T-helper 2 cell (primary cell): ENCODE data around the gene BEND3.
"Not testable (repeated sequence)": the region's sequence is repeated elsewhere in the genome, so short reads cannot be mapped to it uniquely, and the experiment has no call there.

Source experiments
- DNase-seq, 5 experiments: peaks; one replicate each; pipeline versions ENCODE4 v3.0.0 to v3.0.0-alpha.2; 2012 to 2022

The BEND3 gene

DNA sequence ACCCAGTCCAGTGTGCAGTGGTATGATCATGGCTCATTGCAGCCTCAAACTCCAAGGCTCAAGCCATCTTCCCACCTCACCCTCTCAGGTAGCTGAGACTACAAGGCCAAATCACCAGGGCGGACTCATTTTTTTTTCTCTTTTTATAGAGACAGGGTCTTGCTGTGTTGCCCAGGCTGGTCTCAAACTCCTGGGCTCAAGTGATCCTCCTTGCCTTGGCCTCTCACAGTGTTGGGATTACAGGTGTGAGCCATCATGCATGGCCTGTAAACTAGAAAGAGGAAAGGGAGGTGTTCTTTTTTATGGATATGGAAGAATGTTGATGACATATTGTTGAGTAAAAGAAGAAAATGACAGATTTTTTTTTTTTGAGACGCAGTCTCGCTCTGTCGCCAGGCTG, 5.1 kb upstream of the BEND3 start:
- no peak for DNase-seq

DNA sequence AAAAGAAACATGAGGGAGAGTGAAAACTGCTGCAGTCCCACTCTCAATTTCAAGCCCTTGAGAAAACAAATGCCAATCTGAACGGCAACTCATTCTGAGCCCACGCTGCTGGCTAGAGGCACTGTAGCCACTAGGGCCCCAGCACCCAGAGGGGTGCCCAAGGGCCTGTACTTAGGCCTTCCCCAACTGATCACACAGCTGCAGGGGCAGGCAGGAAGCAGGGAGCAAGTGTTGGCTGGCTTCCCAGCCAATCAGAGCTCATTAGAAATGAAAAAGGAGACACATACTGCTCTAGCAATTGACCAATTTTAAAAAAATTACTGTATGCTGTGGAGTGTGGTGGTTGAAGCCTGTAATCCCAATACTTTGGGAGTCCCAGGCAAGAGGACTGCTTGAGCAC, 3.7 kb upstream of the BEND3 start:
- DNase-seq, result no peak

DNA sequence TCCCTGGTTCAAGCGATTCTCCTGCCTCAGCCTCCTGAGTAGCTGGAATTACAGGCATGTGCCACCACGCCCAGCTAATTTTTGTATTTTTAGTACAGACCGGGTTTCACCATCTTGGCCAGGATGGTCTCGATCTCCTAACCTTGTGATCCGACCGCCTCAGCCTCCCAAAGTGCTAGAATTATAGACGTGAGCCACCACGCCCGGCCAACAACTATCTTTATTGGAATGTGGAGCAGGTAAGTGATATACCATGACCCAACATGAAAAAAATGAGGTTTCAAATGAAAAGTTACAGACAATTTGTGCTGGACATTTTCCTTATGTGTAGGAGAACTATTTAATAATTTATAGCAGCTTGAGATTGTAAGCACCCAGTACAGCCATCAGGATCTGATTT, 3.2 kb upstream of the BEND3 start:
- DNase-seq, result not testable (repeated sequence)

DNA sequence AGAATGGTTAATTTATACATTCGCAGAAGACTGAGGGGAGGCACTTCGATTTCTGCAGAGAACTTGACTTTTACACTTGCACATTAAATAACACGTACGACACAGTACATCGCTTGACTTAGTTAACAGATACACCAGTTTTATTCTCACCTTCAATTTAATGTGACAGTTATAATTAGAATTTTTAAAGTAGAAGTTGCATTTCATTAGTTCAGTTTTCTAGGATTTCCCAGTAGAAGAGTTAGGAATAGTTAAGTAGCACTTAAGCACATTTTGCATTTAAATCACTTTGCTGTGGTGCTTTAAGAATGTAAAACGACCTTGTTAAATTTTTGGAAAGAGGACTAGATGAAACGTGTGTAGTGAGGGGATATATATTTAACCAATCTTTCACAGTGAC, 1.6 kb upstream of the BEND3 start:
- DNase-seq, result no peak

DNA sequence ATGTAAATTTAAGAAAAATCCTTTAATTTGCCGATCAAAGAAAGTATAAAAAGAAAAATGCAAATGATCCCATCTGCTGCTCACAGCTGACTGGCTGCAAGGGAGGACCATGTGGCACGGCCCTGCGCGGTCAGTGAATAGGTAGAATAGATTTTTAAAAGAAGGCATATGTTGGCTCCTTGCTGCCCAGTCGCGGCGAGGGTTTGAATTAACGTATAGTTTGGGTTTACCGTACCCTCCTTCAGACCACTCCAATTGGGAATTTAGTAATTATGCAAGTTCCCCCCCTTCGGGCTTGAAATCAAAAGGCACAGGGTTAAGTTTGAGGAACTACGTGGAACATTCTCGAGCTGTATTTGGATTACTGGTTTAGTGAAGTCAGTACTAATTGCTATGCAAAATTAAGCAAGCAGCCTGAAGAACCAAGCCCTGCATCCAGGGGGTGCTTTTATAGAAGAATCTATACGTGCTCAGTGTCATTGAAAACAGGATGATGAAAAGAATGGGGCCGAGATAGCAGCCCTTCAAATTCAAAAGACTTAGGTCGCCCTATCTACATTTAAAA, 1.1 kb upstream of the BEND3 start:
- peak in 1 of 5 experiments; percentile 64 for DNase-seq

- DNase-seq, result peak in 1 of 5 experiments; percentile 55
Measured at GRCh38 chr6:107115695-107116327, 496 bp upstream of the BEND3 start.

DNA sequence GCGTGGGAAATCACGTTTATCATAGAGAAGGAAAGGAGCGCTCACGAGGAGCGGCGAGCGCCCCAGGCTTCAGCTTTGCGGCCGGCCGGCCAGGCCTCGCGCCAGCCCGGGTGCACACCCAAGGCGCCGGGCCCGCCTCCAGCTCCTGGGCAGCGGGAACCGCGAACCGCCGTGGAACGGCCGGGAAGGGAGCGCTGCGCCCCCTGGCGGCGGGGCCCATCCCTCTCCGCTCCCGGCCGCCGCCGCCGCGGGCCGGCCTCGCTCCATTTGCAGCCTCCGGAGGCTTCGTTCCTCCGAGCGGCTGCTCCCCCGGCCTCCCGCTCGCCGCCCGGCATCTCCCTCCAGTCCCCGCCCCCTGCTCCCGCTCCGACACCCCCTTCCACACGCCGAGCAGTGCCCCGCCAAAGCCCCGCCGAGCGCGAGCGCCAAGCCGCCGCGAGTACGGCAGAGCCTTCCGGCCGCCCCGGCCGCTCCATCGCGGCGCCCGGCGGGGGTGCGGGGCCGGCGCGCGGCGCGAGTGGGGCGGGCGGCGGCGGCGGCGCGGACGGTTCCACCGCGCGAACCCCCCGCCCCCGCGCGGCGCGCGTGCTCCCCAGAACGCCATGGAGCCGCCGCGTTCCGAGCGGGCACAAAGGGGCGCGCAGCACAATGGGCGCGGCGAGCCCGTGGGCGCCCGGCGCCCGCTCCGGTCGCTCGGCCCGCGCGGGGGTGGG, 946 bp downstream of the BEND3 start:
- DNase-seq, result peak; percentile 48 to 80 (median 58)

GRCh38 chr6:107110200-107110599, 5.1 kb downstream of the BEND3 start:
- peak in 1 of 5 experiments; percentile 50 for DNase-seq

- DNase-seq, result no peak
Measured at GRCh38 chr6:107108201-107108890, 7.0 kb downstream of the BEND3 start.

DNA sequence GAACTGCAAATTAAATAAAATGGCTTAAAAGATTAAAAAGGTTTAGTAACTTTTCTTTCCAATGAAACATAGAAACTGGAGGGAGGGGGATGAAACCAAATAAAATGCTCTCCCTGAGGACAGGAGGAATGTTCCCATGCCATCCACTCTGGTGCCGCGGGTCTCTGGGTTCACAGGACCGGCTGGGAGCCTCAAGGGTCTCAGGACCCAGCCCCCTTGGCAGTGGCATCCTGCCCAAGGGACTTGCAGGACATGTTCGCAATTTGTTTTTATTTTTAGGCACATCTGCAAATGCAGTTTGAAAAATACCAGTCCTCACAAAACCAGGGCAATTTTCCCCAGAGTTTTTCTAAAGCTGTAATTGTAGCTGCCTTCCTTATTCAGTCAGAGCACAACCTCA, 7.5 kb downstream of the BEND3 start:
- no peak for DNase-seq

DNA sequence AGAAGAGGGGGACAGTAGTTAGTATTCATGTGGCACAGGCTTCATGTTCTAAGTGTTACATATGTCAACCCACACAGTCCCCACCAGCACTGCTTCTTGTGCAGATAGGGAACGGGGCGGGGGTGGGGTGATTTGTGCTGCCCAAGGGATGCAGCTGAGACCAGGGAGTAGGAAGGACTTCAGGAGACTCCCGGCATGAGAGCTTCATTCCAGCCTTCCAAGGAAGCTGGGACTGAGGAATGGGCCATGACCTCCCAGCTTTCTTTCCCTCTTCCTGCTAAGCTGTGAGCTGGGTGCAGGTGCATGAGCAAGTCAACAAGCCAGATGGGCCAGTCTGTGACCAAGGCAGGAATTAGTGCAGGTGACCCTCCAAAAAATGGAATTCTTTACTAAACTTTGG, 9.2 kb downstream of the BEND3 start:
- no peak for DNase-seq

GRCh38 chr6:107105511-107106116, 9.7 kb downstream of the BEND3 start:
- DNase-seq, result no peak

GRCh38 chr6:107103082-107103481, 12.2 kb downstream of the BEND3 start:
- no peak for DNase-seq

GRCh38 chr6:107102414-107102805, 12.9 kb downstream of the BEND3 start:
- DNase-seq, result no peak

DNA sequence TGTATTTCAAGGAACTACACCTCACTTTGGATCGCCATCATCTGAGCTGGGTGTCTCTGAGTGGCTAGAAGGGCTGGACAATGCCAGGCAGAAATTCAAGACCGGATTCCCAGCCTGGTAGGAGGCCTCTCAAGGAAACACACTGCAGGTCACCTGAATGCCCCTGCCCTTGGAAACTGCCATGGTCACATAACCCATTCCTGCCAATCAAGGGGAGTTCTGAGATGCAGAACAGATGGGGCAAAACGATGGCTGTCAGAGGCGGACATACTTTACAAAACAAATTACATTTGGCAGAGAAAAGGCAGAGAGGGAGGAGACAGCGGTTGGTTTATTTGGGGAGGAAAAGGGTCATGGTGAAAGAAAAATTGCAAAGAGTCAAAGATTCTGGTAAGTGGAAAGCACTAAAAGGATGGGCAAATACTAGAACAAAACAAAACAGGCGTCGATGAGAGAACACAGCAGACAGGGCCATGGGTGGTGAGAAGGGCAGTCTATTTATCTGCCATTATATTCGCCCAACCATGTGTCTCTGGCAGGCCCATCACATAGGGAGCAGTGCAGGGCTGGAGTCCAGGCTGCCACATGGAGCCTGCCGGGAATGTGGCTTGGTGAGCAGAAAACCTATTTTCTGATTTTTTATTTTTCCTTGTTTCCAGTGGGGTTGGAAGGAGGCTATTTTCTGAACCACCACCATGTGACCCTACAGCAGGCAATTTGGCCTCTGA, 13.5 kb downstream of the BEND3 start:
- no peak for DNase-seq

- DNase-seq, result no peak
Measured at GRCh38 chr6:107101211-107101610, 14.1 kb downstream of the BEND3 start.

GRCh38 chr6:107098436-107099307, 16.6 kb downstream of the BEND3 start:
- no peak for DNase-seq

DNA sequence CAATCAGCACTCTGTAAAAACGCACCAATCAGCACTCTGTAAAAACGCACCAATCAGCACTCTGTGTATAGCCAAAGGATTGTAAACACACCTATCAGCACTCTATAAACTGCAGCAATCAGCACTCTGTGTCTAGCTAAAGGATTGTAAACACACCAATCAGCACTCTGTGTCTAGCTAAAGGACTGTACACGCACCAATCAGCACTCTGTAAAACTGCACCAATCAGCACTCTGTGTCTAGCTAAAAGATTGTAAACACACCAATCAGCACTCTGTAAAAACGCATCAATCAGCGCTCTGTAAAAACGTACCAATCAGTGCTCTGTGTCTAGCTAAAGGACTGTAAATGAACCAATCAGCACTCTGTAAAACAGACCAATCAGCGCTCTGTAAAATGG, 30.9 kb downstream of the BEND3 start:
- DNase-seq, result not testable (repeated sequence)

DNA sequence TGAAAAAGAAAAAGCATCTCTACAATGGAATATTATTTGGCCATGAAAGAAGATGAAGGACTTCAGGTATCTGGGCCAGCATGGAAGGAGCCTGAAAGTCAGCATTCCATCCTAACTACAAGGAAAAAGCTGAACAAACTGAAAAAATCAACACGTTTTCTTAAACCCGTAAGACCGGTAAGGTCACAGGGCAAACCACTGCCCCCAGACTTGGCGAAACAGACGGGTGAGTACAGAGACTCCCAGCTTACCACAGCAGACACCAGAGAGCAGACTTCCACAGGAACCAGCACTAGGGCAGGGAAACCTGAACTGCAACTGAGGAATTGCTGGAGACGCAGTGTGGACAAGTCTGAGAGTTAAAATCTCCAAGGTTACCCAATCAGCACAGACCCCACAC, 31.4 kb downstream of the BEND3 start:
- no peak for DNase-seq

GRCh38 chr6:107083047-107083768, 32.1 kb downstream of the BEND3 start:
- DNase-seq, result peak in 1 of 5 experiments; percentile 92

DNA sequence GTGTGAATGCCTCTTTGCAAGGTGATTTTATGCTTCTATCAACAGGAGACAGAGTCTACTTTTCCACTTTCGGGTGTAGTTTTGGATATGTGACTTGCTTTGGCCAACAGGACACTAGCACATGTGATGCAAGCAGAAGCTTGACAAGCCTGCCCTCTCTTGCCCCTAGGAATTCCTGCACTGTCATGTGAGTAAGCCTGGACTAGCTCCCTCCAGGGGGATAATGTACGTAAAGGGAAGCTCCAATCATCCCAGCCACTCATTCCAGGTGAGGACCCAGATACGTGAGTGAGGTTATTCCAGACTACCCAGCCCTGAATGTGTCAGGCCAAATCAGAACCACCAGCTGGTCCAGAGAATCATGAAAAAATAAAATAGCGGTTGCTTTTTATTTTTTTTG, 33.3 kb downstream of the BEND3 start:
- no peak for DNase-seq
